ENCODE data around the gene AIF1L. TPM values are rescaled to one million over a fixed set of nuclear protein-coding genes. Genes with fewer than 3 reads are reported as not detected.

The AIF1L gene
- total and polyA plus RNA-seq, 2 experiments from 2014 or later, result 4.2 to 6.0 TPM

DNA sequence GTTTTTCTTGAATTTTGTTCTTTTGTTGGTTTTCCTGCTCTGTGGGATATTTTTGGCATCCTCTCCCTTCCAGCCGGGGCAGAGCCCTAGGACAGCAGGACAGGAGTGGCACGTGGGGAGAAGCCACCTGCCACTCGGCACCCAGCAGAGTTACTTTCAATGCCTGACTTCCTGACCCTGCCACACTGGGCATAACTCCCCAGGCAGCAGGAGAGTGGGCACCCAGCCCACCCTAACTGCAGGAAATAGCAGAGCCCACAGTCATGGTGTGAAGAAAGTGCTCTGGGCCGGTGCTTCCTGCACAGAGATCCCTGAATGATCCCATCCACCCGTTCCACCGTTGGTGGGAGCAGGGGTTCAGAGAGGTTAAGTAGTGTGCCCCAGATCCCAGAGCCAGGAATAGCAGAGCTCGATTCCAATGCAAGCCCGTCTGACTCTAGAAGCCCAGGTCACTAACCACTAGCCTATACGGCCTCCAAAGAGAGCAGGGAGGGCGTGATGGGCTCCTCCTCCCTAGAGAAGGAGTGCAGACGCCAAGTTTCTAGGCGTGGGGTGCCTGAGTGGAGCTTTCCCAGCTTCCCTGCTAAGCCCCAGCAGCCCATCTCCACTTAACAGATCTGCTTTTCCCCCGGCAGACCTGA lies 20.9 kb downstream of the AIF1L start:
- no peak for TF ChIP-seq EZH2 (IDR thresholded peaks at IDR 0.05; ENCODE audit: borderline replicate concordance)
- TF ChIP-seq, protein P1, sequence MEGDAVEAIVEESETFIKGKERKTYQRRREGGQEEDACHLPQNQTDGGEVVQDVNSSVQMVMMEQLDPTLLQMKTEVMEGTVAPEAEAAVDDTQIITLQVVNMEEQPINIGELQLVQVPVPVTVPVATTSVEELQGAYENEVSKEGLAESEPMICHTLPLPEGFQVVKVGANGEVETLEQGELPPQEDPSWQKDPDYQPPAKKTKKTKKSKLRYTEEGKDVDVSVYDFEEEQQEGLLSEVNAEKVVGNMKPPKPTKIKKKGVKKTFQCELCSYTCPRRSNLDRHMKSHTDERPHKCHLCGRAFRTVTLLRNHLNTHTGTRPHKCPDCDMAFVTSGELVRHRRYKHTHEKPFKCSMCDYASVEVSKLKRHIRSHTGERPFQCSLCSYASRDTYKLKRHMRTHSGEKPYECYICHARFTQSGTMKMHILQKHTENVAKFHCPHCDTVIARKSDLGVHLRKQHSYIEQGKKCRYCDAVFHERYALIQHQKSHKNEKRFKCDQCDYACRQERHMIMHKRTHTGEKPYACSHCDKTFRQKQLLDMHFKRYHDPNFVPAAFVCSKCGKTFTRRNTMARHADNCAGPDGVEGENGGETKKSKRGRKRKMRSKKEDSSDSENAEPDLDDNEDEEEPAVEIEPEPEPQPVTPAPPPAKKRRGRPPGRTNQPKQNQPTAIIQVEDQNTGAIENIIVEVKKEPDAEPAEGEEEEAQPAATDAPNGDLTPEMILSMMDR (IDR thresholded peaks at IDR 0.05; ENCODE audit: poor library complexity), result no peak
- no peak for TF ChIP-seq EZH2phosphoT487 (IDR thresholded peaks at IDR 0.05; ENCODE audit: low read depth, severe bottlenecking, unreplicated experiment)
- no peaks in the 10 kb centered on the region for H3K36me3 ChIP-seq (replicated peaks; ENCODE audit: insufficient read depth, low read depth)
- H3K9me2 ChIP-seq (replicated peaks; ENCODE audit: insufficient read depth), result no peaks in the 10 kb centered on the region
- H2AFZ ChIP-seq, result no peak overlapping the region
- H3K9me3 ChIP-seq (ENCODE audit: low read depth), result no peaks in the 10 kb centered on the region
- no peaks in the 10 kb centered on the region for H3K79me2 ChIP-seq
- H3K4me3 ChIP-seq, result no peak overlapping the region
- no peaks in the 10 kb centered on the region for H4K20me1 ChIP-seq (ENCODE audit: insufficient read depth, poor library complexity, severe bottlenecking)
- H3K4me1 ChIP-seq (ENCODE audit: insufficient read depth), result no peaks in the 10 kb centered on the region
- no peak overlapping the region for H3K27ac ChIP-seq
- H3K4me2 ChIP-seq, result no peak overlapping the region
- DNase-seq (ENCODE audit: low spot score), result no peak
- H3K27me3 ChIP-seq, result no peaks in the 10 kb centered on the region
- 94% methylated on average over 13 of the region's 13 CpGs for WGBS (ENCODE audit: low lambda C conversion rate, missing lambda C conversion rate)

DNA sequence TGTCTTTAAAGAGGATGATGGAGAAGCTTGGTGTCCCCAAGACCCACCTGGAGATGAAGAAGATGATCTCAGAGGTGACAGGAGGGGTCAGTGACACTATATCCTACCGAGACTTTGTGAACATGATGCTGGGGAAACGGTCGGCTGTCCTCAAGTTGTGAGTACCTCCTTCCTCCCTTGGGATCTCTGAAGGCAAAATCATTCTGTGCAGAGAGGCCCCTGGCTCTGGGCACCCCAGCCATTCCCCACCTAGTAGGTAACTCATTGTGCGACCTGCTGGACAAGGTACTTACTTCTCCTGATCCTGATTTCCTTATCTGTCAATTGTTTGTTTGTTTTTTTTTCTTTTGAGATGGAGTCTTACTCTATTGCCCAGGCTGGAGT lies 21.4 kb downstream of the AIF1L start:
- WGBS (ENCODE audit: low lambda C conversion rate, missing lambda C conversion rate), result 94% methylated on average over 4 of the region's 4 CpGs
- TF ChIP-seq, protein P1 (IDR thresholded peaks at IDR 0.05; ENCODE audit: poor library complexity), result no peak
- TF ChIP-seq EZH2 (IDR thresholded peaks at IDR 0.05; ENCODE audit: borderline replicate concordance), result no peak
- no peak for TF ChIP-seq EZH2phosphoT487 (IDR thresholded peaks at IDR 0.05; ENCODE audit: low read depth, severe bottlenecking, unreplicated experiment)
- H2AFZ ChIP-seq, result no peak overlapping the region

DNA sequence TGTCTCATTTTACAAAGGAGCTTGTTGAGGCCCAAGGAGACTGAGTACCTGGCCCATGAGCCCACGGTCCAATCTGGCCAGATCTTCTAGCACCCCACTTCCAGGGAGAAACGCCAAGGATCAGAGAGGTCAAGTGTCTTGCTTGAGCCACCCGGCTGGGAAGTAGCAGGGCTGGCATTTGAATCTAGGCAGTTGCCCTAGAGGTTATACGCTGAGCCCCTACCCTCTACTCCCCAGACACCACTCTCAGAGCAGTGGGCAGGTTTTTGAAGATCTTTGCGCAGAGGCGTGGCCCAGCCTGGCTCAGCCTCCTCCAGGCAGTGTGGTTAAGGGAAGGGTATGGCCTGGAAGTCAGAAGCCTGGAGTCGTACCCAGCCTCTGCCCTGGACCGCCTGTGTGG lies 23.3 kb downstream of the AIF1L start:
- Histone ChIP-seq H3K4me1 (ENCODE audit: insufficient read depth) (peaks cover 3% of the 10 kb centered on the region), H4K20me1 (ENCODE audit: insufficient read depth, poor library complexity, severe bottlenecking) (no peaks in the 10 kb centered on the region), H3K4me2 (no peak overlapping the region), H3K79me2 (no peaks in the 10 kb centered on the region), H3K4me3 (no peak overlapping the region), H3K9me3 (ENCODE audit: low read depth) (no peaks in the 10 kb centered on the region), H3K27me3 (no peaks in the 10 kb centered on the region), H3K36me3 (replicated peaks; ENCODE audit: insufficient read depth, low read depth) (no peaks in the 10 kb centered on the region), H3K9me2 (replicated peaks; ENCODE audit: insufficient read depth) (no peaks in the 10 kb centered on the region), H2AFZ (no peak overlapping the region), H3K27ac (no peak overlapping the region)
- WGBS (ENCODE audit: low lambda C conversion rate, missing lambda C conversion rate), result 99% methylated on average over 8 of the region's 8 CpGs
- no peak for TF ChIP-seq EZH2phosphoT487 (IDR thresholded peaks at IDR 0.05; ENCODE audit: low read depth, severe bottlenecking, unreplicated experiment)
- TF ChIP-seq, protein P1 (IDR thresholded peaks at IDR 0.05; ENCODE audit: poor library complexity), result no peak
- no peak for TF ChIP-seq EZH2 (IDR thresholded peaks at IDR 0.05; ENCODE audit: borderline replicate concordance)
- DNase-seq (ENCODE audit: low spot score), result no peak

More for the DNA sequence above, 21.4 kb downstream of the AIF1L start:
- Histone ChIP-seq H3K9me2 (replicated peaks; ENCODE audit: insufficient read depth) (no peaks in the 10 kb centered on the region), H3K27ac (no peak overlapping the region), H4K20me1 (ENCODE audit: insufficient read depth, poor library complexity, severe bottlenecking) (no peaks in the 10 kb centered on the region), H3K36me3 (replicated peaks; ENCODE audit: insufficient read depth, low read depth) (no peaks in the 10 kb centered on the region), H3K4me3 (no peak overlapping the region), H3K27me3 (no peaks in the 10 kb centered on the region), H3K9me3 (ENCODE audit: low read depth) (no peaks in the 10 kb centered on the region), H3K4me2 (no peak overlapping the region), H3K79me2 (no peaks in the 10 kb centered on the region), H3K4me1 (ENCODE audit: insufficient read depth) (no peaks in the 10 kb centered on the region)
- no peak for DNase-seq (ENCODE audit: low spot score)
